ENCODE data around the gene NOB1.
A peak's percentile ranks its signal among the peaks of the same experiment; 100 is the strongest.
"Not testable (repeated sequence)": the region's sequence is repeated elsewhere in the genome, so short reads cannot be mapped to it uniquely, and the experiment has no call there.

NOB1 gene

DNA sequence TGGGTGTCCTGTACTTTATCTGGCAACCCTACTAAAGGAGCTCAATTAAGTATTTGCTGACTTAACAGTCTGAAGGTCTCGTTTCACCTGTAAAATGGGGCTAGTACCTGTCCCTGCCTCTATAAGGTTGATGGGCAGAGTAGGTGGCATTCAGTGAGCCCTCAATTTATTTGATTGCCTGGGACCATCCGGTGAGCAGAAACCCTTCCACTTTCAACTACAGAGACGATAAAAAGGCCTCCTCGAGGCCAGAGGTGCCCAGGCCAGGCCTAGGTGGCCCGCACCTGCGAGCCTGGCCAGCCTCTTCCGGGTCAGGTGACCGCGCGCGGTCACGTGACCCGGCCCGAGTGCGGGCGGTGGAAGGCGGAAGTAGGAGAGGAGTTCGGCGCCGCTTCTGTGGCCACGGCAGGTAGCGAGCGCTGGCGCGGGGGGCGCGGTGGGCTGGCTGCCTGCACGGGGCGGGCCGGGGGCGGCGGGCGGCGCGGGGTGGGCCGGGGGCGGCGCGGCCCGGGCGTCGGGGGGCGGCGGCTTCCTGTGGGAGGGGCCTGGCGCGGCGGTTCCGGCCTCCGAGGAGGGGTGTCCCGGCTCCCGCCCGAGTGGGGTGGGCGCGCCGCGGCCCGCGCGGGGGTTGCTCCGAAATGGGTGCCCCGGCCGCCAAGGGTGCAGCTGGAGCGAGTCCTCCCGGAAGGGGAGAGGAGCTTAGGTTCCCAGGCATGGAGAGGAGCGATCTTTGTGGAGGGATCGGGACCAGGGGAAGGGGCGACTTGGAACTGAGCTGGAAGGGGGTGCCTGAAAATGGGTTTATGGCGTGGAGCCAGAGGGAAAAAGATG lies 7.5 kb upstream of the NOB1 start, which contains the start of gene WWP2:
WWP2 (plus strand) TSS at position 350 of the 831 bp plus-strand sequence. CDS start 24,679 bp downstream, outside the sequence.
- peak; percentile 68 for DNase-seq (ENCODE audit: low read depth)

DNA sequence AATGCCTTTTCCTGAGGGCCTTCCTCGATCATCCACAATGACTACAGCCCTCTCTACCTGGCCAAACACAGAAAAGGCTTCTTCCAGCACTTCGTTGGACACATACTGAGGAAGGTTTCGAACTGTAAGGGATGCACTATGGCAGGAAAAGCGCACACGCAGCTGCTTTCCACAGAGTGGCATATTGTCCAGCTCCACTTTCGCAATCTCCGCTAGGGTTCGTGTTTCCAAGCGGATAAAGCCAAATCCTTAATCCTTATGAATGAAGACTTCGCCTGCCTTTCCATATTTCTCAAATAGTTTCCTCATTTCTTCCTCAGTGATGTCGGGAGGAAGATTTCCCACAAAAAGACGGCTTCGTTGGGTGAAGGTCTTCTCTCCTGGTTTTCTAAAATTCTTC lies 2.6 kb upstream of the NOB1 start:
- not testable (repeated sequence) for DNase-seq (ENCODE audit: low read depth)

DNA sequence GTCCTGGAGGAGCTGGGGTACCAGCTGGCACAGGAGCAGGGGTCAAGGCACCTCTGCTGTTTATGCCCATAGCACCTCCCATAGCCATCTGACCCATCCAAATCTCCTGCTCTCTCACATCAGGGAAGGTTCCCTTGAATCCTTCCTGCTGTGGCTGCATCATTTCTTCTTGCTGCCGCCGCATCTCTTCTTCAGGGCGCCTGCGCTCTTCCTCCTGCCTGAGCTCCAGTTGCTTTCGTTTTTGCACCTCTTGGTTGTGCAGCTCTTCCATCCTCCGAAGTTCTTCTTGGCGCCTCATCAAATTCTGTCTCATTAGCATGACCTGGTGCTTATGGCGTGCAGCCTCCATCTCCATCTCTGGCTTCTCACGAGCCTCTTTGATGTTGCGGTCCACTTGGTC lies 2.0 kb upstream of the NOB1 start:
- DNase-seq (ENCODE audit: low read depth) = no peak

DNA sequence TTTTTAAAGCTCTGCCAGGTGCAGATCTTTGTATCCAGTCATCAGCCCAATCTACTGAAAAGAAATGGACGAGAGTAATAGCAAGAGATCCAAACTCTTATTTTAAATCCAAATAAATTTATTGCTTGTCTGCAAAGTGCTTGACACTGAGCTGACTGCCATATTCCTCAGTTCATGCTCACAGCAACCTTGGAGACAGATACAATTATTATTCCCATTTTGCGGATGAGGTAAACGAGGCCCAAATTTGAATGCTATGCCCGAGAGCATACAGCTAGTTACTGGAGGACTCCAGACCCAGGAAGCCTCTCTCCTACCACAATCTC lies 620 bp downstream of the NOB1 start:
- DNase-seq (ENCODE audit: low read depth) = no peak

DNA sequence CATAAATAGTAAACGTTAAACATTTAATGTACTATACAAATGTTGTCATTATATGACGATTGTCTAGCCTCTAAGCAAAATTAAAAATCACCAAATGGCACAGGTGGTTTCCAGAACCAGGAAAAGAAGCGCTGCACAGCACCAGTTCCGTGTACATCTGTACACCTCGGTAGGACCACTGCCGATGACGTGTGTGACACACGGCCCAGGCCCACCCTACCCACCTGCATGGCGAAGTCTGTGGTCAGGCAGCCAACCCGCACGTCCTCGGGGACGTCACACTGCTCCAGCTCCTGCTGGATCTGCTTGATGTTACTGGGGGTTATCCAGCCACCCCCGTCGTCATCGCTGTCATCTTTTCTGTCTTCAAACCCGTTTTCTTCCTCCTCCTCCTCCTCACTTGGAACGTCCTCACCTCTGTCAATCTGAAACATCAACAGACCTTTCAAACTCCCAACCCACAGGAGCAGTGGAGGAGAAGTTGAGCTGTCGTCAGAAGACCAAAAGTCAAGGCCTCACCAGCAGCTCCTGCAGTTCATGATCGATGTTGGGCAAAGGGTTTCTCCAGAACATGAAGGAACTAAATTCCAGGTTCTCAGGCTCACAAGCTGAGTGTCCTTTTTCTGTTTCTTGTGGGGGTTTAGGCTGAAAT lies 5.9 kb downstream of the NOB1 start:
- no peak for DNase-seq (ENCODE audit: low read depth)

DNA sequence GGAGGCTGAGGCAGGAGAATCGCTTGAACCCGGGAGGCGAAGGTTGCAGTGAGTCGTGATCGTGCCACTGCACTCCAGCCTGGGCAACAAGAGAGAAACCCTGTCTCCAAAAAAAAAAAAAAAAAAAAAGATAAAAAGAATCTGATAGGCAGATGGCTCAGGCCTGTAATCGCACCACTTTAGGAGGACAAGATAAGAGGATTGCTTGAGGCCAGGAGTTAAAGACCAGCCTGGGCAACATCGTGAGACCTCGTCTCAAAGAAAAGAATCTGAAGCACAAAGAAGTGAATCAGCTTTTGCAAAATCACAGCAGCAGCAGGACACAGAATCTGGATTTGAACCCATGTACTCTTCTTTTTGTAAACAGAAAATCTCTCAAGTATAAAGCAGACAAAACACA lies 7.6 kb downstream of the NOB1 start:
- no peak for DNase-seq (ENCODE audit: low read depth)

DNA sequence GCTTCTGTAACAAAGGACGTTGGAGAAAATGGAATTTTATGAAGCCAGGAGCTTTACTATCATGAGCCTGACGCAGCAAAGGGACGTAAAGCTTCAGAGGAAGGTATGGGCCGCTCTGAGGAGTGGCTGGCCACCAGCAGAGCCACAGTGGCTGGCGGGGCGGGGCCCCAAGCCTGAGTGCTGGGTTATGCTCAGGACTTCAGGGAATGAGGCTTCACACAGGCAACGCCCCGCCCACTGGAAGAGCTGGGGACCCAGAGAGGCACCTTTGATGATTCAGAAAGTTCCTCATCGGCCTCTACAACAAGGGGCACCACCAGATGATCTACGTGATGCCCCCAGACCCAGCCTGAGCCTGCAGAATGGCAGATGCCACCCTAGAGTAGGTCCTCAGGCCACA lies 8.8 kb downstream of the NOB1 start:
- DNase-seq (ENCODE audit: low read depth) = no peak

DNA sequence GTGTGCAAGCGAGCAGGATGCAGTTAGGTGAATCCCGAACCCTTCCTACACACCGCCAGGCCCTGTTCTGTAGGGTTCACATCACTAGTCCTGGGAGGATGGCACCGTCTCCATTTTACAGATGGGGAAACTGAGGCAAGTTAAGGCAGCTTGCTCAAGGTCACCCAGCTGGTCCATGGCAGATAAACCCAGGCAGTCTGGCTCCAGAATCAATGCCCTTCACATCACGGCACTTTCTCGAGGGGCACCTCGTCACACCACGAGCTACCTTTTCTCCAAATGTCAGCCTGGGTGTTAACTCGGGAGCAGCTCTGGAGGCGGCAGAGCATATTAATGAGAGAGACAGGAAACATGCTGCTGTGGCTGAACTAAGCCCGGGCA lies 9.5 kb downstream of the NOB1 start:
- DNase-seq (ENCODE audit: low read depth) = no peak

DNA sequence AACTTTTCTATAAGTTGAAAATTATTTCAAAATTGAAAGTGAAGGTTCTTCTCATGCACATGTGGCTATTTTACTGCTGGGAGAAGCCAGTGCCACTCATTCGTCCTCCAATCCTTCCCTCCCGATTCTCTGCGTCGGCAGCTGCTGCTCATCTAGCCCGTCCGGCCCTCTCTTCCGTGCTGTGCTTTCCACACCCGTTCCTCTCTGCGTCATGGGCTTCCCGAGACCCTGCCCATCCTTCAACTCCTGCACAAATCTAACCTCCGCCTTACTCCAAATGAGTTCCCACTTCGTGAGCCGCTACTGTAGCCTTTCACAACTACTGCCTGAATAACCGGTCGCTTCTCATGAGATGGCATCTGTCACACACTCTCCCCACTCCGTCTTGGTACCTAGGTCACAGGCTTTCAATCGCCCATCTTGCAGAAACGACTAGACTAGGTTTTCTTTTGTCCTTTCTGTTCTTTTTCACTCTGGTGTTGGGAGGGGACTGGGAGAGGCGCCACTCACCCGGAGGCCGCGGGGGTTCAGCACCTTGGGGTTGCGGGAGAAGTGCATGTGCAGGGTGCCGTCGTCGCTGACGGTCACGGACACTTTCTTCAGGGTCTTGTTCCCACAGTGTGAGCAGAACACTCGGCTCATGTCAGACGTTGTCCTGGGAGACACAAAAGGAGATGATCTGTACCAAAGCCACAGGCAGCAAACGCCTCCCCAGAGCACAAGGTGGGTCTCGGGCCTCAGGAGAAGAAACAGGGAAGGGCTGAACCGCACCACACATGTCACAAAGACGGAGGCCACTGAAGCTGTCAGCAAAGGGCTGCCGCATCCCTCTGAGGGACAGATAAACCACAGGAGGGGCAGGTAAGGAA lies 10.1 kb downstream of the NOB1 start:
- no peak for DNase-seq (ENCODE audit: low read depth)

DNA sequence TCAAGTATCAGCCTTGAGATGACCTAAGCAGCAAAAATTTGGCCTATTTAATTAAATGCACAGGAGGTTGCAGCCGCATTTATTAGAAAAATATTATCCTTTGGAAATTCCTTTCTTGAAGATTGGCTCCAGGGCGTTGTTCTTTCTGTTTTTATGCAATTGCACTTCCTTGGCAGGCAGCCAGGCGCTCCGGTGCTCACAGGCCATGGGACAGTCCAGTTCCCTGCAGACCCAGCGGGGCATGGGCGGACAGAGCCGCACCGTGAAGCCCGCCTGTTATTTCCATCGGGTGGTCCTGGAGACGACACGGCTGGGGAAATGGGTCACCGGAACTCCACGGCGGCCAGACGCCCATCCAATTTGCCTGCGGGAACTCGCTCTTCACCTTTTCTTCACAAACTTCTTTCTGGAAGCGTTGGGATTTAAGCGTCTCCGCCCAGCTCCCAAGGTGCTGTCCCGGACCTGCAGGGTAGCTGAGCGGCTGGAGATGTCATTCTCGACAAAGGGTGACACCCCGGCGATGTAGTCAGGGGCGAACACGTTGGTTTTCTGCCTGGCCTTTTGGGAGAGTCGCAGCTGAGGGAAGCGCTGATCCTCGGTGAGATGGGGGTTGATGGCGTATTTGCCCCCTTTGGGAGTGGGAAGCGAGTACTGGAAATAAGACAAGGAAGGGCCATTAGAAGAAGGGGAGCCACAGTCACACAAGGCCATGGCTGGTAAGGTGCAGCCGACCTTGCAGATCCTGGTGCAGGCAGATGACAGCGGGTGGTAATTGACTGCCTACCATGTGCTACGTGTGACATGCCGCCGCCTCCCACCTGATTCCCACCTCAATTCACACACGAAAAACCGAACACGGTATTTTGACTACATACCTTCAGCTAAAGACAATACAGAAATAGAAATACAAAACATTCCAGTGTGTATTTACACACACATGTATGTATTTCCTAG lies 12.5 kb downstream of the NOB1 start:
- DNase-seq (ENCODE audit: low read depth) = no peak

DNA sequence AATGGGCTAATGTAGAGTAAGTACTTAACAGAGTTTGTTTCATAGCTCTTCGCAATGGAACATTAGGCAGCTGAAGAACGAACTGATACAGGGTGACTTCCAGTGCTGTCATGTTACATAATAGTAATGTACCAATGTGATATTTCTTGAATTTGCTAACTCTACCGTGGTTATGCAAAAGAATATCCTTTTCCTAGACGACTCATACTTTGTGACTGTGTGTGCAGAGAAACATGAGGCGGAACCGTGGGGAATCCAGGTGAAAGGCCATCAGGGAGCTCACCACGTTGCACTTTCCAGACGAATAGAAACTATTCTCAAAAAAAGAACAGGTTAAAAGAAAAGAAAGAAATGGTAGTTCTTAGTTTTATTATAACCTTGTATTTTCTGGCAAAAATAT lies 13.2 kb downstream of the NOB1 start:
- no peak for DNase-seq (ENCODE audit: low read depth)

DNA sequence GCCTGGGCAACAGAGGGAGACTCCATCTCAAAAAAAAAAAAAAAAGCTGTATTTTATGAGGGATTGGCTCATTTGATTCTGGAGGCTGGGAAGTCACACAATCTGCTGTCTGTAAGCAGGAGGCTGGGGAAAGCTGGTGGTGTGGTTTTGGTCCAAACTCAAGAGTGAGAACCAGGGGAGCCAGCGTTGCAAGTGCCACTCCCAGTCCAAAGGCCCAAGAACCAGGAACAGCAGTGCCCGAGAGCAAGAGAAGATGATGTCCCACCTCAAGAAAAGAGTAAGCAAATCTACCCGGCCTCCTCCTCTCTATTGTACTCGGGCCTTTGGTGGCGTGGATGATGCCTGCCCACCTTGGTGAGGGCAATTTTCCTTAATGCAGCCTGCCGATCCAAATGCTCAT lies 22.6 kb downstream of the NOB1 start:
- DNase-seq (ENCODE audit: low read depth) = no peak

DNA sequence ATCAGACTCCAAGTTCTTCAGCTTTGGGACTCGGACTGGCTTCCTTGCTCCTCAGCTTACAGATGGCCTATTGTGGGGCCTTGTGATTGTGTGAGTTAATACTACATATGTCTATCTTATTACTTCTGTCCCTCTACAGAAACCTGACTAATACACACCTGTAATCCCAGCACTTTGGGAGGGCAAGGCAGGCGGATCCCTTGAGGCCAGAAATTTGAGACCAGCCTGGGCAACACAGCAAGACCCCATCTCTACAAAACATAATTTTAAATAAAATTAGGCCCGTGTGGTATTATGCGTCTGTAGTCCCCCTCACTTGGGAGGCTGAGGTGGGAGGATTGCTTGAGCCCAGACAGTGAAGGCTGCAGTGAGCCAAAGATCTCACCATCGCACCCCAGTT lies 23.4 kb downstream of the NOB1 start:
- DNase-seq (ENCODE audit: low read depth) = not testable (repeated sequence)

DNA sequence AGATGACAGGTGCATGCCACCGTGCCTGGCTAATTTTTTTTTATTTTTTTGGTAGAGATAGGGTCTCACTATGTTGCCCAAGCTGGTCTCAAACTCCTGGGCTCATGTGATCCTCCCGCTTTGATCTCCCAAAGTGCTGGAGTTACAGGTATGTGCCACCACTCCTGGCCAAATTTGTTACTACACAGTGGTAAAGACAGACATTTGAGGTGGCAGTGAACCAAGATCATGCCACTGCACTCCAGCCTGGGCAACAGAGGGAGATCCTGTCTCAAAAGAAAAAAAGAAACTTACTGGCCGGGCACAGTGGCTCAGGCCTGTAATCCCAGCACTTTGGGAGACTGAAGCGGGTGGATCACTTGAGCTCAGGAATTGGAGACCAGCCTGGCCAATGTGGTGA lies 25.7 kb downstream of the NOB1 start:
- not testable (repeated sequence) for DNase-seq (ENCODE audit: low read depth)

DNA sequence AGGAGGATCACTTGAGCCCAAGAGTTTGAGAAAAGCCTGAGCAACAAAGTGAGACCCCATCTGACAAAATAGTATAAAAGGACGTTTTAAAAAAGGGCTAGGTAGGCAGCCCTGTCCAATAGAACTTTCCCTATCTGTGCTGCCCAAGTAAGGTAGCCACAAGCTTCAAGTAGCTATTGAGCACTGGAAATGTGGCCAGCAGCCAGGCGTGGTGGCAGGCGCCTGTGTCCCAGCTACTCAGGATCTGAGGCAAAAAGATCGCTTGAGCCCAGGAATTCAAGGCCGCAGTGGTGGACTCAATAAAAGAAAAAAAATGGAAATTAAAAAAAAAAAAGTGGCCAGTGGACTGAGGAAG lies 26.8 kb downstream of the NOB1 start:
- no peak for DNase-seq (ENCODE audit: low read depth)

DNA sequence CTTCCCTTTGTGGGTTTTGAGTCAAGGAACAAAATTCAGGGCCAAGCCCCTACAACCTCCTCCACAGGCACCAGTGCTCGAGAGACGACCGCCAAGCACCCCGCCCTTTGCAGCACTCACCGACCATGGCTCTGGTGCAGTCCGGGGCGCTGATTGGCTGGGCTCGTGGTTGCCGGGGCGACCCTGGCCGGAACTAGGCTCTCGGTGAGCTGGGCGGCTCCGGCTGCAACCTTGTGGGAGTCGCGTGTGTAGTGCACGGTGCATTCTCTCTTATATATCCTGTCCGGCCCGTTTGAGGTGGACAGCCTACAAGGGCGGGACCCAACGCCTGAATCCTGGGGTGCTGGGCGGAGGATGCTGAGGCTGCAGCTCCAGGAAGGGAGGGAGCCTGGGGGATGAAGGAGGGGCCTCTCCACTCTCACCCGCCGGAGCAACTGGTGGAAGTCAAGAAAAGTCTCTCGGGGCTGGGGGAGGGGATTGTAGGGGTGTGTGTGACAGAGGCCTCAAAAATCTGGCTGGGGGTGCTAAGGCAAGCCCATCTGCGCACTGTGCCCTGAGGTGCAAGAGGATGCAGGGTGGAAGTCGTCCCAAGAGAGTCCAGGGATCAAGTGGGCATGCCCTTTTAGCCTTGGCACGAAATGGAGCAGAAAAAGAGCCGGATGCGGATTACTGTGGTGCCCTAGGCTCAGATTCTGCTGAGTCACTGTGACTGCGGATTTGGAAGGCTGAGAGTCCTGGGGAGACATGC lies 28.2 kb downstream of the NOB1 start, which contains the start of gene NQO1:
NQO1 (minus strand) TSS at position 248 of the 748 bp plus-strand sequence; CDS start at position 127, 121 bp downstream.
- DNase-seq (ENCODE audit: low read depth) = peak; percentile 77

DNA sequence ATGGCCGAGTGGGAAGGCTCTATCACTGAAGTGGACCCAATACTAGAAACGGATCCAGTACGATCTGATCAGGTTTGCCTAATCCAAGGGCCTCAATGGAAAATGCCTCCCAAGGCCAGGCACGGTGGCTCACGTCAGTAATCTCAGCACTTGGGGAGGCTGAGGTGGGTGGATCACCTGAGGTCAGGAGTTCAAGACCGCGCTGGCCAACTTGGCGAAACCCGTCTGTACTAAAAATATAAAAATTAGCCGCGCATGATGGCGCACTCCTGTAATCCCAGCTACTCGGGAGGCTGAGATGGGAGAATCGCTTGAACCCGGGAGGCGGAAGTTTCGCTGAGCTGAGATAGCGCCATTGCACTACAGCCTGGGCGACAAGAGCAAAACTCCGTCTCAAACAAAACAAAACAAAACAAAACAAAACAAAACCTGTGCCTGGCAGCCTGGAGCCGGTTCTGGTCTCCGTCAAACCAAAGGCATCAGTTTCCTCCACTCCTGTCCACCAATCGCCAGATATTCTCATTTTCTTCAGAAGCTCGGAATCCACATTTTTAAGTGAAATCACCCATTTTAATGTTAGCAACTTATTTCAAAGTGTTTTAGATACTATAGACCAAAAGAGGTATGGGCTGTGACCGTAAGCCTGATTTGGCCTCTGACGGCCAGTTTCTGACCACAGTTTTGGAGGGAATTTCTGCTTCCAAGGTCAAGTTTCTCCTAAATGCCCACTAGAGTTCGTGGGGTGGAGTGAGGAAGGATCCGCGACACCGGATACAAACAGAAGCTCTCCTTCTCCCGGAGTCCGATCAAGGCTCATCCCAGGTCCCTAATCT lies 29.0 kb downstream of the NOB1 start:
- DNase-seq (ENCODE audit: low read depth) = no peak

DNA sequence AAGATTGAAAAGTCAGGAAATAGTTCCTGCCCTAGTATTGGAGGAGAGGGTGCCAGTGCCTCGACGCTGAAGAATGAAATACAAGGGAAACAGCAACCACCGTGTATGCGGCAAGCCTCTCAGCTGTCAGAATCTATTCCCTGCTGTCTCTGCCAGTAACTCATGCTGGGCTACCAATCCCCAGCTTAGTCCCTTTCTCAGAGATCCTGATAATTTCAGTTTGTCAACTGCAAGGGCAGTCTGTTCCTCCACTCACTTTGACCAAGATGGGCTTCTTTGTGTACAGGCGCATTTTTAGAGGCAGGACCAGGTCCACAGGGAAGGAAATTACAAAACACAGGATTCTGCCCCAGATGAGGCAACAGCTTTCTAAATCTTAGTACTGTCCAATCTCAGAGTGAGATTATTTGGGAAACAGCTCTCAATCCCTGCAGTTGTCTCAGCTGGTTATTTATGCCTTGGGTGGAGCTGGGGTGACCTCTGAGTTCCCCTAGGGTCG lies 29.7 kb downstream of the NOB1 start:
- no peak for DNase-seq (ENCODE audit: low read depth)

DNA sequence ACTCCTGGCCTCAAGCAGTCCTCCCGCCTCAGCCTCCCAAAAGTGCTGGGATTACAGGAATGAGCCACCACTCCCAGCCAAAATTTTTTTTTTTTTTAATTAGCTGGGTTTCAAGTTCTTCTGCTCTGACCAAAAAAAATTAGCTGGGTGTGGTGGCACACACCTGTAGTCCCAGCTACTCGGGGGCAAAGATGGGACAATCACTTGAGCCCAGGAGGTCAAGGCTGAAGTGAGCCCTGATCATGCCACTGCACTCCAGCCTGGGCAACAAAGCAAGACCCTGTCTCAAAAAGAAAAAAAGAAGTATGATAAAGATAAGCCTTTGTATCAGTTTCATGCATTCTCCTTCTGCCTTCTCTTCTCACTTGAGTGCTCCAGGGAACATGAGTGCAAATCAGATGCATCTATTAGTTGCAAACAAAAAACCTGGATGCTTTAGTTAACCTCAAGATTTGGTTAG lies 30.3 kb downstream of the NOB1 start:
- DNase-seq (ENCODE audit: low read depth) = no peak

Measured in activated T-cell treated with anti-CD3 and anti-CD28 coated beads for 1 hour (primary cell).